GM10266 (cell line): ENCODE measurements around the gene MYO1C.
"Not testable (repeated sequence)": the region's sequence is repeated elsewhere in the genome, so short reads cannot be mapped to it uniquely, and the experiment has no call there.

Source experiments
- DNase-seq: peaks from one replicate; pipeline ENCODE4 v3.0.0; 2012; ENCODE audit errors: extremely low spot score
- CTCF ChIP-seq: IDR thresholded peaks from 2 replicates; pipeline ENCODE4 v1.5.1; 2012; ENCODE audit warnings: mild to moderate bottlenecking, low read depth; ENCODE audit not compliant: control insufficient read depth, insufficient read depth; ENCODE audit errors: missing control alignments

The MYO1C gene

GRCh38 chr17:1532836-1533602 is 40.5 kb upstream of the MYO1C start:
- TF ChIP-seq CTCF: peak; percentile 11
- no peak for DNase-seq

- no peak for TF ChIP-seq CTCF
- no peak for DNase-seq
Observed at GRCh38 chr17:1529863-1530262, 37.4 kb upstream of the MYO1C start.

- DNase-seq: not testable (repeated sequence)
Observed at GRCh38 chr17:1526876-1527275, 34.4 kb upstream of the MYO1C start.

GRCh38 chr17:1522626-1523025 is 30.1 kb upstream of the MYO1C start:
- TF ChIP-seq CTCF: no peak
- no peak for DNase-seq

- no peak for DNase-seq
- TF ChIP-seq CTCF: no peak
Observed at GRCh38 chr17:1521086-1521640, 28.7 kb upstream of the MYO1C start.

GRCh38 chr17:1519678-1520077 is 27.2 kb upstream of the MYO1C start:
- TF ChIP-seq CTCF: no peak
- no peak for DNase-seq

GRCh38 chr17:1518410-1518809 is 25.9 kb upstream of the MYO1C start:
- DNase-seq: no peak
- TF ChIP-seq CTCF: no peak
